Prostate gland (tissue), 2 donors: ENCODE measurements around the gene REEP6. TPM values are rescaled to one million over a fixed set of nuclear protein-coding genes. Genes with fewer than 3 reads are reported as not detected.

Source experiments
- DNase-seq: peaks from one replicate; pipeline ENCODE4 v3.0.0-alpha.2; 2019; ENCODE audit warnings: low spot score
- H3K27ac ChIP-seq, 2 donors: fragments of 200-600 bp; sonication (generic); 2 replicates each; pipeline ENCODE4 v1.5.1; 2017 to 2019
- H3K27me3 ChIP-seq: fragments of 200-600 bp; sonication (generic); replicated peaks from 2 replicates; pipeline ENCODE4 v1.5.1; 2019; ENCODE audit not compliant: insufficient read depth
- H3K36me3 ChIP-seq, 2 donors: fragments of 200-600 bp; sonication (generic); 1 replicate in 1 of 2; 2 replicates in 1 of 2; pipeline versions ENCODE4 v1.5.1 to v1.8.1; 2017 to 2019
- H3K4me1 ChIP-seq: fragments of 200-600 bp; sonication (generic); replicated peaks from 2 replicates; pipeline ENCODE4 v1.5.1; 2019
- H3K4me3 ChIP-seq, 2 donors: fragments of 200-600 bp; sonication (generic); 2 replicates each; pipeline ENCODE4 v1.5.1; 2017 to 2019
- H3K9me3 ChIP-seq: fragments of 200-600 bp; sonication (generic); 2 replicates; pipeline ENCODE4 v1.5.1; 2017
- CTCF ChIP-seq, 4 experiments: fragments of 200-600 bp in 2 of 4; fragments of 450-650 bp in 2 of 4; sonication (generic) in 2 of 4; IDR thresholded peaks; 1 replicate in 3 of 4; 2 replicates in 1 of 4; pipeline ENCODE4 v1.5.1; 2016 to 2019; ENCODE audit warnings: antibody characterized with exemption in 4 of 4, mild to moderate bottlenecking in 2 of 4, moderate library complexity in 2 of 4
- POLR2A ChIP-seq: fragments of 450-650 bp; IDR thresholded peaks from one replicate; pipeline ENCODE4 v1.6.1; 2016; ENCODE audit warnings: antibody characterized with exemption, mild to moderate bottlenecking
- POLR2AphosphoS5 ChIP-seq: sonication (generic); formaldehyde crosslinking; IDR thresholded peaks from one replicate; pipeline ENCODE4 v1.6.1; 2017; ENCODE audit warnings: antibody characterized with exemption
- WGBS: methylation state at CpG from one replicate; pipeline ENCODE4 v1.1.5; 2018; 5-methylcytosine and 5-hydroxymethylcytosine counted together
- intact Hi-C: fragments of 100-400 bp; cut with DNase I; formaldehyde crosslinking; loops from one replicate; pipeline ENCODE4 v1.14.2; 2022
- total RNA-seq, 2 donors: library from RNA; depleted of rRNA; stranded (reverse); fragments of >200 nt; gene quantifications; one replicate each; pipeline ENCODE4 v1.1.0, GENCODE V29; 2016

The REEP6 gene
- total RNA-seq, 2 donors from 2014 or later = 61.9 to 349 TPM

- Histone ChIP-seq H3K4me3 (no peak overlapping the region), H3K27me3 (peaks cover 26% of the 10 kb centered on the region), H3K27ac (no peak overlapping the region), H3K4me1 (peaks cover 15% of the 10 kb centered on the region), H3K9me3 (no peaks in the 10 kb centered on the region), H3K36me3 (no peaks in the 10 kb centered on the region)
- TF ChIP-seq POLR2AphosphoS5 (no peak), POLR2A (no peak), CTCF (IDR thresholded peaks at IDR 0.05) (peak in 3 of 4 experiments; percentile 9 to 61 (median 53))
- WGBS = 43% methylated on average over 60 of the region's 83 CpGs
- intact Hi-C loops = no loop called here
- DNase-seq = peak; percentile 41
Observed at GRCh38 chr19:1465191-1466016, 25.6 kb upstream of the REEP6 start.

GRCh38 chr19:1466018-1466460, 24.9 kb upstream of the REEP6 start:
- 39% methylated on average over 21 of the region's 41 CpGs for WGBS
- peaks cover 21% of the 10 kb centered on the region for H3K4me1 ChIP-seq
- H3K27ac ChIP-seq = no peak overlapping the region
- no peak for DNase-seq
- H3K4me3 ChIP-seq = no peak overlapping the region
- peaks cover 31% of the 10 kb centered on the region for H3K27me3 ChIP-seq
- no peaks in the 10 kb centered on the region for H3K9me3 ChIP-seq
- H3K36me3 ChIP-seq = no peaks in the 10 kb centered on the region
- intact Hi-C loops = no loop called here
- TF ChIP-seq POLR2A = no peak
- TF ChIP-seq POLR2AphosphoS5 = no peak
- no peak for TF ChIP-seq CTCF (IDR thresholded peaks at IDR 0.05)

GRCh38 chr19:1466461-1467214, 24.3 kb upstream of the REEP6 start:
- no peaks in the 10 kb centered on the region for H3K36me3 ChIP-seq
- no peak for DNase-seq
- no peaks in the 10 kb centered on the region for H3K9me3 ChIP-seq
- H3K4me1 ChIP-seq = peaks cover 22% of the 10 kb centered on the region
- peaks cover 34% of the 10 kb centered on the region for H3K27me3 ChIP-seq
- 35% methylated on average over 56 of the region's 70 CpGs for WGBS
- TF ChIP-seq POLR2AphosphoS5 = no peak
- TF ChIP-seq CTCF (IDR thresholded peaks at IDR 0.05) = no peak
- TF ChIP-seq POLR2A = no peak
- no peak overlapping the region for H3K4me3 ChIP-seq
- no peak overlapping the region for H3K27ac ChIP-seq
- intact Hi-C loops = no loop called here

- no peaks in the 10 kb centered on the region for H3K36me3 ChIP-seq
- no peak for TF ChIP-seq POLR2A
- TF ChIP-seq CTCF (IDR thresholded peaks at IDR 0.05) = no peak
- TF ChIP-seq POLR2AphosphoS5 = no peak
- no peak overlapping the region for H3K27ac ChIP-seq
- no peak overlapping the region for H3K4me3 ChIP-seq
- no peak for DNase-seq
- peaks cover 22% of the 10 kb centered on the region for H3K4me1 ChIP-seq
- no peaks in the 10 kb centered on the region for H3K9me3 ChIP-seq
- peaks cover 36% of the 10 kb centered on the region for H3K27me3 ChIP-seq
- 1% methylated on average over 12 of the region's 36 CpGs for WGBS
- intact Hi-C loops = no loop called here
Observed at GRCh38 chr19:1467215-1467489, 23.8 kb upstream of the REEP6 start.
